SK-N-SH treated with all-trans-retinoic acid at 6 μM for 48 hours (cell line): ENCODE data around the gene CPNE4.

Source experiments
- ATAC-seq: fragments of 200-7000 bp; cut with Tn5 transposase; 3 replicates; pipeline ENCODE4 v1.9.1; 2020; ENCODE audit warnings: mild to moderate bottlenecking, moderate library complexity
- ARNTL ChIP-seq: fragments of 450-650 bp; formaldehyde crosslinking; IDR thresholded peaks from 2 replicates; pipeline ENCODE4 v1.5.0; 2020; ENCODE audit warnings: low read depth, mild to moderate bottlenecking, moderate library complexity, borderline replicate concordance
- BACH2 ChIP-seq: fragments of 250-450 bp; sonication (Bioruptor Pico); IDR thresholded peaks from 2 replicates; pipeline ENCODE4 v1.9.0; 2021; ENCODE audit warnings: mild to moderate bottlenecking, borderline replicate concordance
- CREB5 ChIP-seq: fragments of 250-450 bp; sonication (Bioruptor Pico); IDR thresholded peaks from 2 replicates; pipeline ENCODE4 v1.5.1; 2020; ENCODE audit warnings: low read depth, mild to moderate bottlenecking, moderate library complexity
- CSDC2 ChIP-seq: fragments of 250-450 bp; sonication (Bioruptor Pico); IDR thresholded peaks from 2 replicates; pipeline ENCODE4 v1.5.0; 2020; ENCODE audit warnings: mild to moderate bottlenecking, moderate library complexity
- GLIS3 ChIP-seq: fragments of 250-450 bp; sonication (Bioruptor Pico); IDR thresholded peaks from 2 replicates; pipeline ENCODE4 v1.5.0; 2020; ENCODE audit warnings: mild to moderate bottlenecking, moderate library complexity
- ISL1 ChIP-seq: fragments of 250-450 bp; sonication (Bioruptor Pico); IDR thresholded peaks from 2 replicates; pipeline ENCODE4 v2.1.2; 2022; ENCODE audit warnings: mild to moderate bottlenecking, moderate library complexity
- OSR1 ChIP-seq: fragments of 250-450 bp; sonication (Bioruptor Pico); IDR thresholded peaks from 2 replicates; pipeline ENCODE4 v1.8.0; 2022; ENCODE audit warnings: moderate library complexity, mild to moderate bottlenecking, inconsistent platforms
- PATZ1 ChIP-seq: fragments of 250-450 bp; sonication (Bioruptor Pico); IDR thresholded peaks from 2 replicates; pipeline ENCODE4 v1.8.0; 2020; ENCODE audit warnings: mild to moderate bottlenecking, moderate library complexity, borderline replicate concordance
- RARB ChIP-seq: fragments of 250-450 bp; sonication (Bioruptor Pico); IDR thresholded peaks from 2 replicates; pipeline ENCODE4 v1.8.0; 2021; ENCODE audit warnings: mild to moderate bottlenecking, moderate library complexity
- SNAI2 ChIP-seq: fragments of 250-450 bp; sonication (Bioruptor Pico); IDR thresholded peaks from 2 replicates; pipeline ENCODE4 v1.5.0; 2020; ENCODE audit warnings: mild to moderate bottlenecking, moderate library complexity
- TCF4 ChIP-seq: fragments of 250-450 bp; sonication (Bioruptor Pico); IDR thresholded peaks from 2 replicates; pipeline ENCODE4 v1.8.0; 2021; ENCODE audit warnings: mild to moderate bottlenecking, moderate library complexity, borderline replicate concordance
- TSHZ2 ChIP-seq: fragments of 250-450 bp; sonication (Bioruptor Pico); IDR thresholded peaks from 2 replicates; pipeline ENCODE4 v1.5.0; 2020; ENCODE audit warnings: mild to moderate bottlenecking, moderate library complexity
- ZC3H10 ChIP-seq: fragments of 250-450 bp; sonication (Bioruptor Pico); IDR thresholded peaks from 2 replicates; pipeline ENCODE4 v1.5.1; 2021; ENCODE audit warnings: mild to moderate bottlenecking, moderate library complexity
- ZFP3 ChIP-seq: fragments of 250-450 bp; sonication (Bioruptor Pico); IDR thresholded peaks from 2 replicates; pipeline ENCODE4 v1.5.0; 2020; ENCODE audit warnings: mild to moderate bottlenecking, moderate library complexity
- ZFP30 ChIP-seq: fragments of 450-650 bp; formaldehyde crosslinking; IDR thresholded peaks from 2 replicates; pipeline ENCODE4 v1.5.0; 2022; ENCODE audit warnings: mild to moderate bottlenecking, moderate library complexity
- ZNF565 ChIP-seq: fragments of 450-650 bp; formaldehyde crosslinking; conservative IDR thresholded peaks from 2 replicates; pipeline ENCODE4 v1.5.0; 2020; ENCODE audit warnings: low read depth, mild to moderate bottlenecking, moderate library complexity
- ZNF70 ChIP-seq: fragments of 450-650 bp; formaldehyde crosslinking; IDR thresholded peaks from 2 replicates; pipeline ENCODE4 v1.5.0; 2020; ENCODE audit warnings: mild to moderate bottlenecking, moderate library complexity
- ZNF8 ChIP-seq: fragments of 450-650 bp; formaldehyde crosslinking; IDR thresholded peaks from 2 replicates; pipeline ENCODE4 v1.5.0; 2020; ENCODE audit warnings: mild to moderate bottlenecking, moderate library complexity
- TF ChIP-seq, protein P1 (sequence below): fragments of 250-450 bp; sonication (Bioruptor Pico); IDR thresholded peaks from 2 replicates; pipeline ENCODE4 v1.8.0; 2021; ENCODE audit warnings: low read depth, mild to moderate bottlenecking, moderate library complexity, borderline replicate concordance
- TF ChIP-seq, protein P2 (sequence below): fragments of 250-450 bp; sonication (Bioruptor Pico); IDR thresholded peaks from 2 replicates; pipeline ENCODE4 v1.5.1; 2021; ENCODE audit warnings: mild to moderate bottlenecking, moderate library complexity

The CPNE4 gene

DNA sequence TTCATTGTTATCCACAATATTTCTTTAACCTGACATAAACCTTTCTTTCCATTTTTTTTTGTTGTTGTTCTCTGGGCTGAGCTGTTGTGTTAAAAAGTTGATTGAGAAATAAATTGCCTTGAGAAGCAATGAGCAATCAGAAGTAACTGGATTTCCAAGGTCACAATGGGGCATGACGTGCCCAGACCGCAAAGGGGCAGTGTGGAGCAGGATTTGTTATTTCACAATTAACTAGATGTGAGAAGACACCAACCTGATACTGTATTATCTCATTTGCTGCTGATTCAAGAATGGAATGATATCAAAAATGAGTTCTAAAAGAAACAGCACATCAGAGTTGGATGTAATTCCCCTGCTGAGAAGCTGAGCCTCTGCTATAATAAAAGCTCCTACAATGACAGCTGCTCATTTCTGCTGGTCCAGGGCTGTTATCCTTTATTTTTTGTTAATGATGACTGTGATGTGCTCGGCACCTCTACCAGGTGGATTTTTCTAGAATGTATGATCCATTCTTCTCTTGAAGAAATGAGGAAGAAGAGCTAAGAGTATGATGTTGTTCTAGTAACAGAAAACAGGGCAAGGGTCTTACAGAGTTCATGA lies 28.1 kb downstream of the CPNE4 start:
- ATAC-seq = peak; percentile 65; the same call in 1 of the 3 replicates
- TF ChIP-seq TCF4 (CRISPR knock-in tag) = no peak
- TF ChIP-seq GLIS3 = no peak
- TF ChIP-seq ZFP30 (CRISPR knock-in tag) = no peak
- no peak for TF ChIP-seq ZNF8 (CRISPR knock-in tag)
- TF ChIP-seq CREB5 = no peak
- no peak for TF ChIP-seq RARB
- TF ChIP-seq, protein P1, sequence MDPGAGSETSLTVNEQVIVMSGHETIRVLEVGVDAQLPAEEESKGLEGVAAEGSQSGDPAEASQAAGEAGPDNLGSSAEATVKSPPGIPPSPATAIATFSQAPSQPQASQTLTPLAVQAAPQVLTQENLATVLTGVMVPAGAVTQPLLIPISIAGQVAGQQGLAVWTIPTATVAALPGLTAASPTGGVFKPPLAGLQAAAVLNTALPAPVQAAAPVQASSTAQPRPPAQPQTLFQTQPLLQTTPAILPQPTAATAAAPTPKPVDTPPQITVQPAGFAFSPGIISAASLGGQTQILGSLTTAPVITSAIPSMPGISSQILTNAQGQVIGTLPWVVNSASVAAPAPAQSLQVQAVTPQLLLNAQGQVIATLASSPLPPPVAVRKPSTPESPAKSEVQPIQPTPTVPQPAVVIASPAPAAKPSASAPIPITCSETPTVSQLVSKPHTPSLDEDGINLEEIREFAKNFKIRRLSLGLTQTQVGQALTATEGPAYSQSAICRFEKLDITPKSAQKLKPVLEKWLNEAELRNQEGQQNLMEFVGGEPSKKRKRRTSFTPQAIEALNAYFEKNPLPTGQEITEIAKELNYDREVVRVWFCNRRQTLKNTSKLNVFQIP (CRISPR knock-in tag) = no peak
- TF ChIP-seq, protein P2, sequence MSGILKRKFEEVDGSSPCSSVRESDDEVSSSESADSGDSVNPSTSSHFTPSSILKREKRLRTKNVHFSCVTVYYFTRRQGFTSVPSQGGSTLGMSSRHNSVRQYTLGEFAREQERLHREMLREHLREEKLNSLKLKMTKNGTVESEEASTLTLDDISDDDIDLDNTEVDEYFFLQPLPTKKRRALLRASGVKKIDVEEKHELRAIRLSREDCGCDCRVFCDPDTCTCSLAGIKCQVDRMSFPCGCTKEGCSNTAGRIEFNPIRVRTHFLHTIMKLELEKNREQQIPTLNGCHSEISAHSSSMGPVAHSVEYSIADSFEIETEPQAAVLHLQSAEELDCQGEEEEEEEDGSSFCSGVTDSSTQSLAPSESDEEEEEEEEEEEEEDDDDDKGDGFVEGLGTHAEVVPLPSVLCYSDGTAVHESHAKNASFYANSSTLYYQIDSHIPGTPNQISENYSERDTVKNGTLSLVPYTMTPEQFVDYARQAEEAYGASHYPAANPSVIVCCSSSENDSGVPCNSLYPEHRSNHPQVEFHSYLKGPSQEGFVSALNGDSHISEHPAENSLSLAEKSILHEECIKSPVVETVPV (CRISPR knock-in tag) = no peak
- no peak for TF ChIP-seq ZNF70 (CRISPR knock-in tag)
- TF ChIP-seq CSDC2 (CRISPR knock-in tag) = no peak
- no peak for TF ChIP-seq BACH2 (CRISPR knock-in tag)
- no peak for TF ChIP-seq ZC3H10 (CRISPR knock-in tag)
- no peak for TF ChIP-seq ZNF565 (CRISPR knock-in tag)

- no peak for ATAC-seq
- TF ChIP-seq ISL1 (CRISPR knock-in tag) (no peak), SNAI2 (CRISPR knock-in tag) (no peak), ARNTL (CRISPR knock-in tag) (no peak), ZFP30 (CRISPR knock-in tag) (no peak), BACH2 (CRISPR knock-in tag) (no peak), ZNF8 (CRISPR knock-in tag) (no peak), GLIS3 (no peak), PATZ1 (CRISPR knock-in tag) (no peak), OSR1 (CRISPR knock-in tag) (no peak), CREB5 (no peak), ZFP3 (CRISPR knock-in tag) (no peak), ZNF70 (CRISPR knock-in tag) (no peak), TSHZ2 (CRISPR knock-in tag) (no peak)
- TF ChIP-seq, protein P1 (CRISPR knock-in tag) = no peak
These were observed 30.2 kb downstream of the CPNE4 start for GRCh38 chr3:132004571-132004970.
